Measurements from ENCODE around the gene CACNA1C. TPM values are rescaled to one million over a fixed set of nuclear protein-coding genes. Genes with fewer than 3 reads are reported as not detected.

Gene CACNA1C
- total RNA-seq, 1 experiment from 2014 or later: 1.1 TPM

DNA sequence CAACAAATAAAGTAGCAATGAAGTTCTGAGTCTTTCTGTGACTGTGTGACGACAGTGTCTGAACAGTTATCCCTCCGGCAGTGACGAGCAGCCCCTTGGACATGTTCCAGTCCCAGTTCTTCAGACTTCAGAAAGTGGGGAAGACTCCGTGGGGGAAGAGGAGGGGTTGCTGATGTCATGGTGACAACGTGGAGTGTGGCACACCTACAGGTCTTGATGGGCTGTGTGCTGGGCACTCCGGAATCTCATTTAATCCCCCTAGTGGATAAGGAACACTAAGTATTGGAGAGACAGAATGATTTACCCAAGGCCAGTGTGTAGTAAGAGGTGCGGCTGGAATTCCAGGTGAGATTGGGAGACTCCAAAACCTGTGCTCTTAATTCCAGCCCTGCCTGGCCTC, 280.2 kb downstream of the CACNA1C start:
- no peaks in the 10 kb centered on the region for H3K9me3 Mint-ChIP-seq
- H4K8ac ChIP-seq (replicated peaks; ENCODE audit: insufficient read length, low read depth, low read length): no peak overlapping the region
- no peak overlapping the region for H3T11ph ChIP-seq (ENCODE audit: low read length)
- no peak overlapping the region for H3K23ac ChIP-seq (ENCODE audit: insufficient read length, low read depth, low read length)
- no peak overlapping the region for H4K5ac ChIP-seq (ENCODE audit: insufficient read length, low read depth, low read length)
- no peak overlapping the region for H2BK120ac ChIP-seq (ENCODE audit: low read depth, low read length, poor library complexity, severe bottlenecking)
- no peaks in the 10 kb centered on the region for H3K27me3 ChIP-seq (ENCODE audit: insufficient read depth, low read length)
- no peak overlapping the region for H4K91ac ChIP-seq (ENCODE audit: insufficient read length, low read depth, low read length)
- no peak overlapping the region for H3K27ac ChIP-seq (ENCODE audit: insufficient read length, low read depth, low read length)
- no peak overlapping the region for H2BK5ac ChIP-seq (ENCODE audit: insufficient read length, low read length)
- no peaks in the 10 kb centered on the region for H3K36me3 Mint-ChIP-seq (ENCODE audit: insufficient read depth in 1 of 3, low read depth in 3 of 3)
- H4K20me1 ChIP-seq (ENCODE audit: control insufficient read depth, insufficient read depth, insufficient read length): no peaks in the 10 kb centered on the region
- H3K27ac Mint-ChIP-seq: no peak overlapping the region
- no peak overlapping the region for H3K14ac ChIP-seq (ENCODE audit: insufficient read depth, low read length)
- DNase-seq: no peak
- WGBS (ENCODE audit: extremely low coverage, insufficient read length, low lambda C conversion rate): no CpG with 5 or more reads among the region's 7 CpGs
- H3K4me2 ChIP-seq (ENCODE audit: insufficient read depth, insufficient read length, low read length): no peak overlapping the region
- no peaks in the 10 kb centered on the region for H3K79me2 ChIP-seq (ENCODE audit: insufficient read depth, low read length)
- H3K23me2 ChIP-seq (ENCODE audit: insufficient read length, low read depth, low read length, poor library complexity, severe bottlenecking): no peaks in the 10 kb centered on the region
- no peak for TF ChIP-seq CTCF (conservative IDR thresholded peaks at IDR 0.05)
- no peak overlapping the region for H2AK5ac ChIP-seq (ENCODE audit: insufficient read length, low read length)
- no peak overlapping the region for H2BK20ac ChIP-seq (ENCODE audit: low read depth, low read length, poor library complexity, severe bottlenecking)
- H2BK12ac ChIP-seq (ENCODE audit: insufficient read length, low read depth, low read length): no peak overlapping the region
- H3K56ac ChIP-seq (ENCODE audit: insufficient read length, low read depth, low read length): no peak overlapping the region
- H3K18ac ChIP-seq (ENCODE audit: insufficient read length, low read depth, low read length): no peak overlapping the region
- H3K9ac ChIP-seq (ENCODE audit: extremely low read depth, insufficient read length, low read length): no peak overlapping the region
- H2BK15ac ChIP-seq (ENCODE audit: low read depth, low read length): no peak overlapping the region
- H3K27me3 Mint-ChIP-seq (ENCODE audit: low read depth): peaks cover 5% of the 10 kb centered on the region; the same call in 1 of the 2 replicates
- no peaks in the 10 kb centered on the region for H3K4me1 ChIP-seq (ENCODE audit: insufficient read depth, low read length)
- no peak overlapping the region for H3K4me3 Mint-ChIP-seq
- no peak overlapping the region for H2AFZ ChIP-seq (ENCODE audit: low read length)
- no peaks in the 10 kb centered on the region for H3K9me3 ChIP-seq (ENCODE audit: control insufficient read depth, low read depth, low read length)
- peaks cover 6 to 13% of the 10 kb centered on the region in 2 experiments for H3K4me1 Mint-ChIP-seq
- no peak overlapping the region for H3K4ac ChIP-seq (ENCODE audit: low read depth, low read length)
- H3K79me1 ChIP-seq (ENCODE audit: insufficient read depth, low read depth, low read length, poor library complexity, severe bottlenecking): no peaks in the 10 kb centered on the region

All from H9 (cell line).